Right atrium auricular region (tissue), 2 donors: ENCODE data around the gene TRHDE. TPM values are rescaled to one million over a fixed set of nuclear protein-coding genes. Genes with fewer than 3 reads are reported as not detected.

Source experiments
- DNase-seq: peaks from one replicate; pipeline ENCODE4 v3.0.0-alpha.2; 2019; ENCODE audit warnings: low spot score
- H3K27ac ChIP-seq, 2 donors: fragments of 200-600 bp; sonication (generic); 1 replicate in 1 of 2; 2 replicates in 1 of 2; pipeline ENCODE4 v1.5.1; 2016 to 2019
- H3K27me3 ChIP-seq, 2 donors: fragments of 200-600 bp; sonication (generic); one replicate each; pipeline versions ENCODE4 v1.5.1 to v1.6.0; 2017 to 2019
- H3K36me3 ChIP-seq: fragments of 200-600 bp; sonication (generic); one replicate; pipeline ENCODE4 v1.5.1; 2016
- H3K4me1 ChIP-seq, 2 donors: fragments of 200-600 bp; sonication (generic); one replicate each; pipeline versions ENCODE4 v1.5.1 to v1.6.0; 2017 to 2019
- H3K4me3 ChIP-seq, 2 donors: fragments of 200-600 bp; sonication (generic); 1 replicate in 1 of 2; 2 replicates in 1 of 2; pipeline ENCODE4 v1.5.1; 2017 to 2019; ENCODE audit warnings: mild to moderate bottlenecking in 1 of 2, moderate library complexity in 1 of 2
- H3K9me3 ChIP-seq, 2 donors: fragments of 200-600 bp; sonication (generic); one replicate each; pipeline ENCODE4 v1.5.1; 2019
- total RNA-seq, 2 donors: library from RNA; depleted of rRNA; stranded (reverse); fragments of >200 nt; gene quantifications; one replicate each; pipeline ENCODE4 v1.1.0, GENCODE V29; 2016
- TF ChIP-seq, protein P1 (sequence below), 2 donors: fragments of 200-600 bp; sonication (generic); IDR thresholded peaks; one replicate each; pipeline ENCODE4 v1.5.1; 2019; ENCODE audit warnings: antibody characterized with exemption in 2 of 2

The TRHDE gene
- total RNA-seq, 2 donors from 2014 or later = 0.37 to 3.4 TPM

DNA sequence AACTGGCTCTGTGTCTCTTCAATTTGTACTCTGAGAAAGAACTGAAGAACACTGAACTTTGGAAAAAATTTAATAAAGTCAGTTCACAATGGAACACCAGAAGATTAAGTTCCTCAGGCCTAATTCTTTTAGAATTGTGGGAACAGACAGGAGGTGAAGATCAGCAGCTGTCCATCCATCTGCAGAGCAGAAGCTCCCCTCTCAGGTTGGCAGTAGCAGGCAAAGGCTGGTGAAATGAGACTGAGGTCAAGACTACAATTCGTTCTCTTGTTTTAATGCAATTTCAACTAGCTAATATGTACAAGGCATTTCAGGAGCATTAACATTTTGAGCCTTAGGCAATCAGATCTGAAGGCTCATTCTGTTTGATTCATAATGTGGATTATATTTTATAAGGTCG lies 10.3 kb upstream of the TRHDE start:
- Histone ChIP-seq H3K9me3 (no peaks in the 10 kb centered on the region), H3K36me3 (no peaks in the 10 kb centered on the region), H3K4me3 (no peak overlapping the region), H3K27me3 (no peaks in the 10 kb centered on the region), H3K27ac (no peak overlapping the region), H3K4me1 (no peaks in the 10 kb centered on the region)
- TF ChIP-seq, protein P1, sequence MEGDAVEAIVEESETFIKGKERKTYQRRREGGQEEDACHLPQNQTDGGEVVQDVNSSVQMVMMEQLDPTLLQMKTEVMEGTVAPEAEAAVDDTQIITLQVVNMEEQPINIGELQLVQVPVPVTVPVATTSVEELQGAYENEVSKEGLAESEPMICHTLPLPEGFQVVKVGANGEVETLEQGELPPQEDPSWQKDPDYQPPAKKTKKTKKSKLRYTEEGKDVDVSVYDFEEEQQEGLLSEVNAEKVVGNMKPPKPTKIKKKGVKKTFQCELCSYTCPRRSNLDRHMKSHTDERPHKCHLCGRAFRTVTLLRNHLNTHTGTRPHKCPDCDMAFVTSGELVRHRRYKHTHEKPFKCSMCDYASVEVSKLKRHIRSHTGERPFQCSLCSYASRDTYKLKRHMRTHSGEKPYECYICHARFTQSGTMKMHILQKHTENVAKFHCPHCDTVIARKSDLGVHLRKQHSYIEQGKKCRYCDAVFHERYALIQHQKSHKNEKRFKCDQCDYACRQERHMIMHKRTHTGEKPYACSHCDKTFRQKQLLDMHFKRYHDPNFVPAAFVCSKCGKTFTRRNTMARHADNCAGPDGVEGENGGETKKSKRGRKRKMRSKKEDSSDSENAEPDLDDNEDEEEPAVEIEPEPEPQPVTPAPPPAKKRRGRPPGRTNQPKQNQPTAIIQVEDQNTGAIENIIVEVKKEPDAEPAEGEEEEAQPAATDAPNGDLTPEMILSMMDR (IDR thresholded peaks at IDR 0.05) = no peak
- DNase-seq = no peak

DNA sequence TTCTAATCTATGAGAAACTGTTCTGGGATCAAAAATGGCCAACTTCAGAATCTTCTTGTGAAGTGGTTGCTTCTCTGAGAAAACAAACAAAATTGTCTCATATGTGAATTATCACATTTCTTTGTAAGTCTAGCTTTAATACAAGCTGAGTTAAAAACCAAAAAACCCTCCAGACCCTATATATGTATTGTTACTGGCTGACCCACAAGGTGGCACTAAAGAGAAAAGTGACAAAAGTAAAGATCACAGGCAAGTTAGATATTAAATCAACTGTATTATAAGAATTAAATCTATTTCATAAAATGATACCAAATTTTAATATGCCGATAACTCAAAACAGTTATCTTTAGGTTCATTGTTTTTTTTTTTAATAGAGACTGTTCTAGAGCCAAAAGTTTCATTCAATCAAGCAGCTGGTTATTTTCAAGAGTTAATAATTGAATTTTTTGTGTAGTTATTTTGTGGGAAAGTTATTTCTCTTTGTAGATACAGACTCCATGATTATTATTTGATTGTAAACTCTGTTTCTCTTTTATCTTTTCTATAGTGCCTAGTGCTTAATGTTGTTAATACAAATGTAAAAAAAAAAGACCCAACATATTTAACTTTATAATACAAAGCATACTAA lies 7.5 kb upstream of the TRHDE start:
- Histone ChIP-seq H3K36me3 (no peaks in the 10 kb centered on the region), H3K27ac (no peak overlapping the region), H3K4me3 (no peak overlapping the region), H3K27me3 (no peaks in the 10 kb centered on the region), H3K9me3 (no peaks in the 10 kb centered on the region), H3K4me1 (no peaks in the 10 kb centered on the region)
- TF ChIP-seq, protein P1 (IDR thresholded peaks at IDR 0.05) = no peak
- DNase-seq = no peak

- no peaks in the 10 kb centered on the region for H3K9me3 ChIP-seq
- peaks cover 0 to 12% of the 10 kb centered on the region in 2 donors for H3K4me1 ChIP-seq
- H3K4me3 ChIP-seq = no peak overlapping the region
- H3K27ac ChIP-seq = no peak overlapping the region
- no peak for DNase-seq
- TF ChIP-seq, protein P1 (IDR thresholded peaks at IDR 0.05) = no peak
- H3K36me3 ChIP-seq = no peaks in the 10 kb centered on the region
- H3K27me3 ChIP-seq = peaks cover 5 to 13% of the 10 kb centered on the region in 2 donors
Measured at GRCh38 chr12:72267974-72268373, 4.2 kb upstream of the TRHDE start.

- Histone ChIP-seq H3K4me1 (peaks cover 0 to 17% of the 10 kb centered on the region in 2 donors), H3K4me3 (no peak overlapping the region), H3K9me3 (no peaks in the 10 kb centered on the region), H3K27me3 (peaks cover 5 to 14% of the 10 kb centered on the region in 2 donors), H3K36me3 (no peaks in the 10 kb centered on the region), H3K27ac (no peak overlapping the region)
- DNase-seq = no peak
- TF ChIP-seq, protein P1 (IDR thresholded peaks at IDR 0.05) = no peak
Measured at GRCh38 chr12:72268386-72268785, 3.8 kb upstream of the TRHDE start.

- H3K27me3 ChIP-seq = peaks cover 10 to 14% of the 10 kb centered on the region in 2 donors
Measured at GRCh38 chr12:72269491-72269890, 2.7 kb upstream of the TRHDE start.

More at GRCh38 chr12:72269491-72269890, 2.7 kb upstream of the TRHDE start:
- Histone ChIP-seq H3K27ac (no peak overlapping the region), H3K36me3 (no peaks in the 10 kb centered on the region), H3K9me3 (no peaks in the 10 kb centered on the region), H3K4me3 (no peak overlapping the region), H3K4me1 (peaks cover 0 to 25% of the 10 kb centered on the region in 2 donors)
- no peak for DNase-seq
- TF ChIP-seq, protein P1 (IDR thresholded peaks at IDR 0.05) = no peak
